Nephron progenitor cell (in vitro differentiated cells): Measurements from ENCODE around the gene CSPG4.
A peak's percentile ranks its signal among the peaks of the same experiment; 100 is the strongest.

ENCODE experiments used
- DNase-seq: peaks from one replicate; pipeline ENCODE4 v3.0.0; 2021
- H3K27ac Mint-ChIP-seq: 2 replicates; pipeline ENCODE4 v1.8.0; 2021; ENCODE audit warnings: mild to moderate bottlenecking, moderate library complexity, mixed read lengths
- H3K27me3 Mint-ChIP-seq: 2 replicates; pipeline ENCODE4 v1.8.0; 2021; ENCODE audit warnings: mild to moderate bottlenecking, low read depth, mixed read lengths; ENCODE audit not compliant: poor library complexity
- H3K36me3 Mint-ChIP-seq: 2 replicates; pipeline ENCODE4 v1.8.0; 2021; ENCODE audit warnings: low read depth, mixed read lengths
- H3K4me1 Mint-ChIP-seq: 2 replicates; pipeline ENCODE4 v1.8.0; 2021; ENCODE audit warnings: mixed read lengths
- H3K4me3 Mint-ChIP-seq: 2 replicates; pipeline ENCODE4 v1.8.0; 2021; ENCODE audit warnings: mild to moderate bottlenecking, moderate library complexity, mixed read lengths
- H3K9me3 Mint-ChIP-seq: 2 replicates; pipeline ENCODE4 v1.8.0; 2021; ENCODE audit warnings: mild to moderate bottlenecking, moderate library complexity, mixed read lengths
- CTCF ChIP-seq: fragments of 200-600 bp; sonication (generic); IDR thresholded peaks from 2 replicates; pipeline ENCODE4 v1.5.0; 2021; ENCODE audit warnings: antibody characterized with exemption

The CSPG4 gene

GRCh38 chr15:75675579-75676404, 36.9 kb downstream of the CSPG4 start:
- peaks cover 7% of the 10 kb centered on the region for H3K36me3 Mint-ChIP-seq
- no peak overlapping the region for H3K4me3 Mint-ChIP-seq
- no peaks in the 10 kb centered on the region for H3K9me3 Mint-ChIP-seq
- TF ChIP-seq CTCF = no peak
- H3K27ac Mint-ChIP-seq = peak overlapping the region; percentile 22
- H3K27me3 Mint-ChIP-seq = no peaks in the 10 kb centered on the region
- peaks cover 40% of the 10 kb centered on the region for H3K4me1 Mint-ChIP-seq
- DNase-seq = no peak

- no peak overlapping the region for H3K4me3 Mint-ChIP-seq
- peaks cover 36% of the 10 kb centered on the region for H3K4me1 Mint-ChIP-seq
- H3K27ac Mint-ChIP-seq = peak overlapping the region; percentile 77
- H3K36me3 Mint-ChIP-seq = peaks cover 7% of the 10 kb centered on the region
- TF ChIP-seq CTCF = no peak
- no peak for DNase-seq
- H3K27me3 Mint-ChIP-seq = no peaks in the 10 kb centered on the region
- H3K9me3 Mint-ChIP-seq = no peaks in the 10 kb centered on the region
Observed at GRCh38 chr15:75674366-75674765, 38.3 kb downstream of the CSPG4 start.

GRCh38 chr15:75673426-75674235, 39.0 kb downstream of the CSPG4 start:
- peak overlapping the region; percentile 47 for H3K4me3 Mint-ChIP-seq

GRCh38 chr15:75672646-75673425, 39.8 kb downstream of the CSPG4 start:
- DNase-seq = peak; percentile 24
- Mint-ChIP-seq H3K9me3 (no peaks in the 10 kb centered on the region), H3K4me3 (no peak overlapping the region), H3K27me3 (peaks cover 3% of the 10 kb centered on the region), H3K27ac (peak overlapping the region; percentile 88), H3K4me1 (peaks cover 36% of the 10 kb centered on the region), H3K36me3 (no peaks in the 10 kb centered on the region)
- no peak for TF ChIP-seq CTCF

More at GRCh38 chr15:75673426-75674235, 39.0 kb downstream of the CSPG4 start:
- DNase-seq = peak; percentile 25
- H3K9me3 Mint-ChIP-seq = no peaks in the 10 kb centered on the region
- TF ChIP-seq CTCF = no peak
- H3K36me3 Mint-ChIP-seq = peaks cover 2% of the 10 kb centered on the region
- H3K27me3 Mint-ChIP-seq = peaks cover under 1% of the 10 kb centered on the region
- H3K4me1 Mint-ChIP-seq = peaks cover 36% of the 10 kb centered on the region
- H3K27ac Mint-ChIP-seq = peak overlapping the region; percentile 88

- peaks cover 3% of the 10 kb centered on the region for H3K27me3 Mint-ChIP-seq
- TF ChIP-seq CTCF = no peak
- DNase-seq = no peak
- H3K4me3 Mint-ChIP-seq = no peak overlapping the region
- H3K9me3 Mint-ChIP-seq = no peaks in the 10 kb centered on the region
- H3K36me3 Mint-ChIP-seq = no peaks in the 10 kb centered on the region
- no peak overlapping the region for H3K27ac Mint-ChIP-seq
- peaks cover 36% of the 10 kb centered on the region for H3K4me1 Mint-ChIP-seq
Observed at GRCh38 chr15:75671730-75672602, 40.7 kb downstream of the CSPG4 start.
